ENCODE measurements around the gene LCNL1.
A peak's percentile ranks its signal among the peaks of the same experiment; 100 is the strongest.

The LCNL1 gene

GRCh38 chr9:136982232-136983051, at the start of gene LCNL1:
Gene LCNL1, plus strand, starts transcription at chr9:136982993. Its CDS starts 594 bp downstream, at chr9:136983587.
- DNase-seq = peak in 45 of 56 donors; percentile 33 to 89 (median 73)

GRCh38 chr9:136934277-136934676, 48.5 kb upstream of the LCNL1 start:
- DNase-seq = no peak

GRCh38 chr9:136935651-136936050, 47.1 kb upstream of the LCNL1 start:
- DNase-seq = no peak

GRCh38 chr9:136936645-136937170, 46.1 kb upstream of the LCNL1 start:
- DNase-seq = no peak

GRCh38 chr9:136937186-136938001, 45.4 kb upstream of the LCNL1 start:
- no peak for DNase-seq

- no peak for DNase-seq
Measured at GRCh38 chr9:136939431-136939995, 43.3 kb upstream of the LCNL1 start.

- peak in 49 of 56 donors; percentile 18 to 93 (median 72) for DNase-seq
Measured at GRCh38 chr9:136939996-136940525, 42.7 kb upstream of the LCNL1 start.

GRCh38 chr9:136940526-136941230, 42.1 kb upstream of the LCNL1 start:
- DNase-seq = no peak

GRCh38 chr9:136941231-136942111, 41.3 kb upstream of the LCNL1 start:
- no peak for DNase-seq

GRCh38 chr9:136942112-136942880, 40.5 kb upstream of the LCNL1 start:
- DNase-seq = no peak

- no peak for DNase-seq
Measured at GRCh38 chr9:136942881-136943230, 39.9 kb upstream of the LCNL1 start.

- DNase-seq = peak in 2 of 56 donors; percentile 36
Measured at GRCh38 chr9:136943291-136944211, 39.2 kb upstream of the LCNL1 start.

GRCh38 chr9:136944212-136944518, 38.6 kb upstream of the LCNL1 start:
- peak in 5 of 56 donors; percentile 35 to 71 (median 62) for DNase-seq

GRCh38 chr9:136944519-136945332, 38.1 kb upstream of the LCNL1 start, which contains the start of the genes C8G and FBXW5:
Gene C8G, plus strand, starts transcription at chr9:136945243. Its CDS starts 78 bp downstream, at chr9:136945321.
Gene FBXW5, minus strand, starts transcription at chr9:136944738. Its CDS starts 655 bp downstream, at chr9:136944083.
- peak; percentile 33 to 96 (median 87) for DNase-seq

- no peak for DNase-seq
Measured at GRCh38 chr9:136945333-136946227, 37.2 kb upstream of the LCNL1 start.

Measured in nucleus accumbens (tissue), 56 donors.